Stimulated activated CD4-positive, alpha-beta T cell treated with anti-CD3 and anti-CD28 coated beads, Interleukin-12 subunit alpha, Interleukin-12 subunit beta, amount 100 ng/mL, for 48 hours (primary cell): ENCODE data around the gene STK32C.

Experiments
- DNase-seq, 3 donors: peaks; one replicate each; pipeline ENCODE4 v3.0.0-alpha.2; 2020; ENCODE audit warnings: low read depth in 2 of 3, low spot score in 1 of 3

The STK32C gene

DNA sequence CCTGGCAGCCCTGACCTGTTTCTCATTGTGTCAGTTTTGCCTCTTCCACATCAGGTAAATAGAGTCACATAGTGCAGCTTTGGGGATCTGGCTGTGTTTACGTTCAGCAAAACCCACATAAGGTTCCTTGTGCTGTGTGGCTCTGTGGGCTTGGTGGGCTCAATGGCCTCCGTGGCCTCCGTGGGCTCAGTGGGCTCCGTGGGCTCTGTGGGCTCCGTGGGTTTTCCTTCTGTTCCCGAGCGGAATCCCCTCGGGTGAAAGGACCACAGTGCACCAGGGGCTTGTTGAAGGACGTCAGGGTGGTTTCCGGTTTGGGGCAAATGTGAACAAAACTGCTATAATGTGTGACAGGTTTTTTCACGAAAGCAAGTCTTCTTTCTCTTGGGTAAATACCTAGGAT is 133.5 kb downstream of the STK32C start:
- DNase-seq, result no peak

DNA sequence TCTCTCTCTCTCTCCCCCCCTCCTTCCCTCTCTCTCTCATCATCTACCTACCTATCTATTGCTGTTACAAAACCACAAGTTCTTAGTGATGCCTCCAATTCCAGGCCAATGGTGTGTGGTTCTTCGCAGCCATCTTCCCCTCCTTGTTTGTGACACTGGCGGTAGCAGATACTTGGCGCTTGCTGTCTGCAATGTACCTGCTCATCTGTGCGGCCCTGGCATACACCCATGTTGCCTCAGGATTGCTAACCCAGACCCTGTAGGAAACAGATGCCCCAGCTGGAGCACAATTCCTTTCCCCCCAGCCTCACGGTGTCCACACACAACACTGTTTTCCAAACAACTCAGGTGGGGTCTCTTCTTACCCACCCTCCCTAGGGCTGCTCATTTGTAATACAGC is 134.6 kb downstream of the STK32C start:
- no peak for DNase-seq

GRCh38 chr10:132172091-132173066 is 135.4 kb downstream of the STK32C start:
- DNase-seq, result no peak

GRCh38 chr10:132170561-132171361 is 137.0 kb downstream of the STK32C start:
- DNase-seq, result no peak

DNA sequence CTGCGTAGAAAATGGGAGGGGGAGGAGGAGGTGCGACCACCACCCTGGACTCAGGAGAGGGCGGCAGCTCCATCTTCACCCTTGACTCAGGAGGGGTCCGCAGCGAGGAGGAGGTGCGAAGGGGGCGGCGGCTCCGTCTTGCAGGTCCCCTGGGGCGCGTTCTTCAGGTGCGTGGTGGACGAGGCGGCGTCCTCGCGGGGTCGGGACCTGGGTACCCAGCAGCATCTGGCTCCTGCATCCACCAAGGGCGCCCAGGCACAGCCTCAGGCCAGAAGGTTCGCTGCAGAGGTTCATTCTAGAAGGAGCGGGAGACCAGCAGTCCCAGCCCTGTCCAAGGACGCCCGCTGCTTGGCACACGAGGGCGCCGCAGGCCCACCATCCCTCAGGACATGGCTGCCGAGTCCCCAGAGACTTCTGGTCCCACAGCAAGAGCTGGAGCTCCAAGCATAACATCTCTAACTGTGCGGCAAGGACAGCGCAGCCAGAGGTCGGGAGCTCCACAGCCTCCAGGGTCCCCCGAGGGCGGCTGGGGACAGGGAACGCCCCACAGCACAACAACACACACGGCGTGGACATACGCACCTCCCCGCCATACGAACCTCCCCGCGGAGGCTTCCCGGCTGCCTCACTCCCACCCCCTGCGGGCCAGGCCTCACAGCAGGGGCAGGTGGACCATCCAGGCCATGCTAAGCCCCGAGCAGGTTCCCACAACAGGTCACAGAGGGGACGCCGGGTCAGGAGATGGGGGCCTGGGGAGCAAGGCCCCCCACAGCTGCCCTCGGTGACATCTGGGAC is 137.8 kb downstream of the STK32C start:
- no peak for DNase-seq

GRCh38 chr10:132169031-132169765 is 138.6 kb downstream of the STK32C start:
- DNase-seq, result no peak

- no peak for DNase-seq
These were observed 139.1 kb downstream of the STK32C start for GRCh38 chr10:132168571-132169030.

DNA sequence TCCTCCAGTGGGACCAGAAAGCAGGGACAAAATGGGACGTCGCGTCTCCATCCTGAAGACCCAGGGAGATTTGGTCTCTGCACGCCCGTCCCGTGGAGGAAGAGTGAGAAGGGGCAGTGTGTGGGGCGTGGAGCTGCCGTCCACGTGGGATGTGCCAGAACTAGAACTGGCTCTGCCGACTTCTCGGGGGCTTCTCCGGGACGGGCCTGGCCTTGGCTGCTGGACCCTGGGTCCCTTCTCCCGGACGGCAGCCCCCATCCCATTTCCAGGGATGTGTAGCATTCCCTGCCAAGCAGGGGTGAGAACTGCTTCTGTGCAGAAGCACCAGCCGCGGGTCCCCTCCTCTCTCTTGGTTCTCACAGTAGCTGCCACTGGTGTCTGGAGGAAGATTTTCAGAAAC is 139.8 kb downstream of the STK32C start:
- no peak for DNase-seq

DNA sequence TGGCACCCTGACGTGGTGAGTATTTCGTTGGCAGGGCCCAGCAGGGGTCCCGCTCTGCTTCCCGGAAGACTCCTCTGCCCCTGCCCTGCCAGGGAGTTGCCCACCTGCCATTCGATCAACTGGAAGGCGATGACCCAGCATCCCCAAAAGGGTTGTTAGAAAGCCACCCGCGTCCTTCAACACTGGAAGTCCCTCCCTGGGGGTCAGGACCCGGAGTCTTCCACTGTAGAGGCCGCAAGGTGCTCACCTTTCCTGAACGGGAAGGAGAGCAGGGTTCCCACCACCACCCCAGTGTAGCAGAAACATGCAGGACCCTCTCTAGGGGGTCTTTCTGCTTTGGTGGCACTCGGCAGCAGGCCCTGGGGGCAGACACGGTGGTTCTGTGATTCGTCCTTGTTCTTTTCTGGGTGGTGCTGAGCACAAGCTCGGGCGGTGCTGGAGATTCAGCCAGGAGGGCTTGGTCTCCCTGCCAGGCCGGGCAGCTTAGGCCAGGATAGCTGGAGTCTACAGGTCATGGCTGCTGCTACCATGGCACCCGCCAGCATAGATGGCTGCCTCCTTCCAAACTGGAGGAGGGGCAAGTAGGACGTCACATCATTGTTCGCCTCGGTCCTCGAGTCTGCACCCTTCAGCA is 140.6 kb downstream of the STK32C start:
- no peak for DNase-seq

DNA sequence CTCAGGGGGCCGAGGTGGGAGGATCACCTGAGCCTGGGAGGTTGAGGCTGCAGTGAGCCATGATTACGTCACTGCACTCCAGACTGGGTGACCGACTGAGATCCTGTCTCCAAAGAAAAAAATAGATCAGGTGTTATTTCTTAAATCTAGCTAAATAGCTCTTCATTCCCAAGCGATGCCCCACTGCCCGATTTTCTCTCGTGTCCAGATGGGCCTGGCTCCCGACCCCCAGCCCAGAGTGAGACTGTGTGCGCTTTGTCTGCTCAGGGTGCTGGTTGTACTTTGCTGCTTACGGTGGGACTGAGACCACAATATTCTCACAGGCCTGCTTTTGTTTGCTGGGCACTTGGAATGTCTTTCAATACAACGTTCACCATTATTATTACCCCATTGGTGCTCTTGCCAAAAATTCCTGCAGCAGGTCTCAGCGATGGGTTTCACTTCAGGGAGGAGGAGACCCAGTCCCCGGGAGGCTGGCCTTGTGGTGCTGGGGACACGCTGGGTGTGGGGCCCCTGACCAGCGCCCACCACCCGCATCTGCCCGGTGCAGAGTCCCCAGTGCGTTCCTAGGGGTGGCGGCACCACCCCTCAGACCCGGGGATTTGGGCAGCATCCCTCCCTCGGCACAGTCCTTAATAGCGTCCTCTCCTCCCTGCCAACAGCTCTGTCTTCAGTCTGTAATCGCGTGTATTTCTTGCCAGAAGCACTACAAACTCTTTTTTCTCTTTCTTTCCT is 141.4 kb downstream of the STK32C start:
- no peak for DNase-seq

DNA sequence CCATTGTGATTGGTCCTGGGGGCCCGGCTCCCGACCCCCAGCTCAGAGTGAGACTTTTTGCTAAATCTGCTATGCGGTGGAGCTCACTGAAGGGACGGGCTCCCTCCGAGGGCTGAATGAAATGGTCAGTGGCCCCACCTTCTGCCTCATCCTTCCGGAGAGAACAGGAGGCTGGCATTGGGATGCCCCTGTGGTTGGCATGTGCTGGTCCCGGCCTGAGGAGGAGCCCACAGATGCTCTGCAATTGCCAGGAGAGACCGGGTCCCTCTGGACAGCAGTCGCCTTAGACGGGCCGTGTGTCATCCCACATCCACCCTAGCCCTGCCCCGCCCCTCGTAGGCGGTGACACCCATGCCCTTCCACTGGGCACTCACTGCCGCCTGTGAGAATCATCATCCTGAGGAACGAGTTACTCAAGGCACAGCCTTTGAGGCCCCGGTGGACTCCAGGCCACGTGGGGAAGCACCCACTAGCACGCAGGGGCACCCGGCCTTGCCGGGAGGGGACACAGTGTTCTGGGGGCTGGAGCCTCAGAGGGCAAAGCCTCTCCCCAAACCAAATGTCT is 142.3 kb downstream of the STK32C start:
- no peak for DNase-seq

DNA sequence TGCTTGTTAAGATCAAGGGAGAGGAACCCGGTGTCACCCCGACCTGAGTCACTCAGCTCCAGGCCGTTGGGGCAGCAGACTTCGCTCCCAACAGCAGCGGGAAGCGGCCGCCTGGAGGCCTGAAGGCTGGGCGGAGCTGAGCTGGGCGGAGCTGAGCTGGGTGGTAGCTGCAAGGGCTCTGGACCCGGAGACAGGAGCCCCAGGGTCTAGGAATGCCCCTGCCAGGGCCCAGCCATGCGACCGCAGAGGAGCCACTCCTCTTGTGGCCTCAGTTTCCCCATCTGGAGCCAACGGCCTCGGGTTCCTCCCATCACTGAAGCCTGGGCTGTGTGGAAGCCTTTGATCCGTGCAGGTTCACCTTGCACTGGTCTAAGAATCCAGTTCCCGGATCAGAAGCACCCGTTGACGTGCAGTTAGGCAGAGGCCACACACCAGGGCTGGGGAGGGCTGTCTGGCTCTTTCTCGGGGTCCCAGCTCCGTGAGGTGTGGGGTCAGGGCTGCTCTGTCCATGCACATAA is 142.9 kb downstream of the STK32C start:
- DNase-seq, result no peak

DNA sequence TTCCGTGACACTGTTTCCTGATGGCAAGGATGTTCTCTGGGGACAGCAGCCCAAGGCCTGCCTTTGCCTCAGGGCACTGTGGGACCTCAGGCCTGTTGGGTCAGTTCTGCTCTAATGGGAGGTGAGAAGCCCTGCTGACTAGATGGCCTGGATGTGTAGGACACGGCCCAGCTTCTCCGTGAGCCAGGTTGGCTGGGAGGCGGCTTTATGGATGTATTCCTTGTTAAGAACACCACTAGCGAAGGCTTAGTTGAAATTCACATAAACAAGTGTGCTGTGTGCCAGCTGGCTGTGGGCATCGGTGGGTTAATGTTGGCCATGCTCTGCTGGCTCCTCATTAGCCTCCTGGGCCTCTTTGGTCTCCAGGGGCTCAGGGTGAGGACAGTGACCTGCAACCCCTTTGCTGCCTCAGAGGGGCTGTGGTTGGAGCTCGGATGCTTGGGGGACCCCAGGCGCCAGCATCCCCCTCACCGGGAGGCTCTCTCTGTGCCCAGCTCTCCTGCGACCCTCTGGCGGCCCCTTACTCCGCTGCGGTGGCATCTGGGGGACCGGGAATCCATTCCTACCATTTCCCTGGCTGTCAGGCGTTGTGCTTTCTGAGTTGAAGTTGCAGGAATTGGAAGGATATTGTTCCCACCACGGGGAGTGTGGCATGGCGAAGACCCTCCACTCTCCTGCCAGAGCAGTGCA is 143.8 kb downstream of the STK32C start:
- DNase-seq, result no peak

DNA sequence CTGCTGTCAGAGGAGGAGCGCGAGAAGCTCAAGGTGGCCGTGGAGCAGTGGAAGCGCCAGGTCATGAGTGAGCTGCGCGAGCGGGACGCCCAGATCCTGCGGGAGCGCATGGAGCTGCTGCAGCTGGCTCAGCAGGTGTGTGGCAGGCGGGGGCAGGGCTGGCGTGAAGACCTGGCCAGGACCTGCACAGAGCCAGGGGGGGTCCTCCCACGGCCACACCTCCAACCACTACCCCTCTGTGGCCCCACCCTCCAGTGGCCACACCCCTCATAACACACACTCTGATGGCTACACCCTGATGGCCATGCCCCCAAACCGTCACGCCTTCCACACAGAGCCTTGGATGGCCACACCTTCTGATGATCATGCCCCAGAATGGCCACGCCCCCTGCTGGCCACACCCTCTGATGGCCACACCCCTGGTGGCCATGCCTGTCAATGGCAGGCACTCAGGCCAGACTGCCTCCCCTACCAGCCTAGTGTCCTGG is 144.4 kb downstream of the STK32C start:
- DNase-seq, result peak; percentile 20 to 69 (median 63)

GRCh38 chr10:132162590-132163277 is 145.0 kb downstream of the STK32C start:
- DNase-seq, result no peak

DNA sequence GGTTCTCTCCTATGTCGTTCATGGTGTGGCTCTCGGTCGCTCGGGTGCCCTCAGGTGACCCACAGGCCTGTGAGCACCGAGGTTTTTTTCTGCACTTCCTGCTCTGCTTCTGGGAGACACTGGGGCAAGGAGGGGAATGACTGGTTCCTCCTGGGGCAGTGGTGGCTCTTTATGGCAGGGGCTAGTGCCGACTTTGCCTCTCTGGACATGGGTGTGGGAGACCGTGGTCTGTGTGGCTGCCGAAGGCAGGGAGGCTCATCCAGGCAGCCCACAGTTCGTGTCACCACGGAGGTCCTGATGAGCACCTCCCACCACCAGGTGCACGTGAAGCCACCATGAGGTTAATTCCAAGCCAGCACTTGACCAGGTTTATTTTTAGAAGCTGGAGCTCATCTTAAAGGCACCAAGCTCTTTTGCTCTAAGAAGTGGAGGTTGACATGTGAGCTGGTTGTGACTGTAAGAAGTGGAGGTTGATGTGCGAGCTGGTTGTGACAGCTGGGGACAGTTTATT is 145.7 kb downstream of the STK32C start:
- no peak for DNase-seq
